ENCODE results near the gene DNAJC8.

- no peak for TF ChIP-seq CTCF (IDR thresholded peaks at IDR 0.05)
- no peak for TF ChIP-seq POLR2AphosphoS5 (IDR thresholded peaks at IDR 0.05; ENCODE audit: low read depth, low read length)
These were observed 39.1 kb downstream of the DNAJC8 start for GRCh38 chr1:28193701-28194161.

Measured in Panc1 (cell line).